Measurements from ENCODE around the gene LNPEP.

DNA sequence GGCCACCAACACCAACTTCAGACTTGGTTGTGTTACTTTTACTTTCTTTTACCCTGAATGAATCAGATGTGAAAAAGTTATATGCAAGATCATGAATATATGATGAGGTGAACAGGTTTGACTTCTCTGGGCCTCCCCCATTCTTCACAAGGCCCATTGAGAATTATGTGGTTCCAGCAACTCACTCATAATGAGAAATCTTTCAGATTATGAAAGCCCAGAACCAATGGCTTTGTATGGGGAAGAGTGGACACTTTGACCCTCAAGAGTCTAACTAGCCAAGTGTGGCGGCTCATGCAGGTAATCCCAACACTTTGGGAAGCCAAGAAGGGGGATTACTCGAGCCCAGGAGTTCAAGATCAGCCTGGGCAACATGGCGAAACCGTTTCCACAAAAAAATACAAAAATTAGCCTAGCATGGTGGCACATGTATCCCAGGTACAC, 16.1 kb upstream of the LNPEP start:
- TF ChIP-seq EZH2 (IDR thresholded peaks at IDR 0.05; ENCODE audit: borderline replicate concordance, insufficient read depth, low read depth, low read length, poor library complexity, severe bottlenecking) (no peak), CTCF (IDR thresholded peaks at IDR 0.05) (no peak)

Data from B cell (primary cell).